Measurements from ENCODE around the gene IL22RA1.

GRCh38 chr1:24084050-24084449 lies 58.9 kb downstream of the IL22RA1 start:
- TF ChIP-seq CTCF (IDR thresholded peaks at IDR 0.05; ENCODE audit: control extremely low read depth in 1 of 3, insufficient read depth in 1 of 3, low read depth in 1 of 3, low read length in 3 of 3) (no peak), POLR2A (IDR thresholded peaks at IDR 0.05; ENCODE audit: control extremely low read depth in 1 of 2, low read depth in 2 of 2, low read length in 2 of 2) (no peak), RAD21 (IDR thresholded peaks at IDR 0.05 in 1 of 2, conservative IDR thresholded peaks at IDR 0.05 in 1 of 2; ENCODE audit: low read depth in 2 of 2, low read length in 2 of 2) (no peak), ATF2 (IDR thresholded peaks at IDR 0.05; ENCODE audit: low read length) (no peak), YY1 (IDR thresholded peaks at IDR 0.05; ENCODE audit: low read depth, low read length) (no peak), SP1 (IDR thresholded peaks at IDR 0.05; ENCODE audit: low read depth, low read length) (no peak), HDAC6 (IDR thresholded peaks at IDR 0.05; ENCODE audit: low read depth, low read length) (no peak), CREB1 (IDR thresholded peaks at IDR 0.05) (no peak), EZH2 (IDR thresholded peaks at IDR 0.05; ENCODE audit: low read depth, low read length, severe bottlenecking) (no peak)
